CD4-positive, alpha-beta T cell (primary cell): ENCODE results near the gene SLCO6A1. TPM values are rescaled to one million over a fixed set of nuclear protein-coding genes. Genes with fewer than 3 reads are reported as not detected.

ENCODE experiments used
- ATAC-seq: fragments of 200-7000 bp; cut with Tn5 transposase; one replicate; pipeline ENCODE4 v1.10.0; 2022; ENCODE audit warnings: mild to moderate bottlenecking; ENCODE audit not compliant: poor library complexity
- CTCF ChIA-PET: fragments of 350-600 bp; sonication (Branson Sonifier 250); formaldehyde crosslinking; loops from one replicate; lab custom pipeline; 2021; ENCODE audit warnings: antibody characterized with exemption, inconsistent platforms; lab: Charles Lee
- POLR2A ChIA-PET: fragments of 350-600 bp; sonication (Branson Sonifier 250); formaldehyde crosslinking; loops from one replicate; lab custom pipeline; 2021; ENCODE audit warnings: antibody characterized with exemption, inconsistent platforms; lab: Charles Lee
- DNase-seq, 14 experiments: peaks; one replicate each; pipeline ENCODE4 v3.0.0-alpha.2; 2013 to 2020; ENCODE audit warnings: mixed read lengths in 2 of 14
- H3K27ac ChIP-seq, 2 donors: one replicate each; pipeline versions ENCODE4 v1.5.1 to v1.7.0; 2013; ENCODE audit warnings: low read length in 2 of 2, low read depth in 1 of 2, mild to moderate bottlenecking in 1 of 2
- H3K27me3 ChIP-seq, 2 experiments: 1 replicate in 1 of 2; 2 replicates in 1 of 2; pipeline versions ENCODE4 v1.6.1 to v1.7.0; 2013; ENCODE audit warnings: low read length in 2 of 2, control low read depth in 1 of 2, mild to moderate bottlenecking in 1 of 2, moderate library complexity in 1 of 2; ENCODE audit not compliant: insufficient read depth in 2 of 2, control insufficient read depth in 1 of 2
- H3K36me3 ChIP-seq: one replicate; pipeline ENCODE4 v1.6.1; 2013; ENCODE audit warnings: low read length, control low read depth; ENCODE audit not compliant: insufficient read depth
- H3K4me1 ChIP-seq: one replicate; pipeline ENCODE4 v1.6.1; 2013; ENCODE audit warnings: low read length, control low read depth; ENCODE audit not compliant: insufficient read depth
- H3K4me3 ChIP-seq: one replicate; pipeline ENCODE4 v1.5.1; 2013; ENCODE audit warnings: mild to moderate bottlenecking, low read length, moderate library complexity
- H3K9me3 ChIP-seq, 2 experiments: 1 replicate in 1 of 2; 2 replicates in 1 of 2; pipeline versions ENCODE4 v1.6.1 to v1.7.0; 2013; ENCODE audit warnings: low read length in 2 of 2, mild to moderate bottlenecking in 2 of 2, control low read depth in 1 of 2, moderate library complexity in 1 of 2; ENCODE audit not compliant: control insufficient read depth in 1 of 2, insufficient read depth in 1 of 2
- H3K27ac Mint-ChIP-seq: one replicate; pipeline ENCODE4 v1.8.0; 2020; ENCODE audit warnings: mixed read lengths
- H3K27me3 Mint-ChIP-seq: one replicate; pipeline ENCODE4 v1.8.0; 2021; ENCODE audit warnings: mixed read lengths
- H3K36me3 Mint-ChIP-seq: one replicate; pipeline ENCODE4 v1.8.0; 2021; ENCODE audit warnings: low read depth, mixed read lengths
- H3K4me1 Mint-ChIP-seq: one replicate; pipeline ENCODE4 v1.8.0; 2021; ENCODE audit warnings: low read depth, mixed read lengths
- H3K4me3 Mint-ChIP-seq: one replicate; pipeline ENCODE4 v1.8.0; 2020; ENCODE audit warnings: mild to moderate bottlenecking, mixed read lengths
- H3K9me3 Mint-ChIP-seq: one replicate; pipeline ENCODE4 v1.8.0; 2020; ENCODE audit warnings: mixed read lengths
- CTCF ChIP-seq: fragments of 200-600 bp; IDR thresholded peaks from one replicate; pipeline ENCODE4 v1.8.0; 2022; ENCODE audit warnings: antibody characterized with exemption, mild to moderate bottlenecking
- intact Hi-C, 2 experiments: fragments of 100-400 bp; cut with DNase I in 1 of 2; cut with micrococcal nuclease in 1 of 2; formaldehyde crosslinking; loops; one replicate each; pipeline versions ENCODE4 v1.15.1 to v1.9.0; 2023 to 2025; cut with DNase I, micrococcal nuclease
- total RNA-seq, 174 experiments: library from RNA in 2 of 174; stranded (reverse) in 2 of 174; gene quantifications; one replicate each; pipeline ENCODE4 v1.2.3 and lab custom pipeline; 2021 to 2026

The SLCO6A1 gene
- total RNA-seq, 2 experiments from 2014 or later, result not detected

- H3K27ac ChIP-seq, result no peak overlapping the region
- no peaks in the 10 kb centered on the region for H3K36me3 ChIP-seq
- intact Hi-C loops, result no loop called here
- CTCF ChIA-PET, result no interaction called here
- no peak overlapping the region for H3K4me3 Mint-ChIP-seq
- no peaks in the 10 kb centered on the region for H3K9me3 Mint-ChIP-seq
- DNase-seq, result no peak
- H3K36me3 Mint-ChIP-seq, result no peaks in the 10 kb centered on the region
- TF ChIP-seq CTCF, result no peak
- H3K4me1 ChIP-seq, result no peaks in the 10 kb centered on the region
- ATAC-seq, result no peak
- H3K27me3 ChIP-seq, result no peaks in the 10 kb centered on the region
- no peaks in the 10 kb centered on the region for H3K27me3 Mint-ChIP-seq
- no peaks in the 10 kb centered on the region for H3K9me3 ChIP-seq
- POLR2A ChIA-PET, result no interaction called here
- H3K4me1 Mint-ChIP-seq, result no peaks in the 10 kb centered on the region
- no peak overlapping the region for H3K27ac Mint-ChIP-seq
- H3K4me3 ChIP-seq, result no peak overlapping the region
Observed at GRCh38 chr5:102542057-102542456, 43.3 kb upstream of the SLCO6A1 start.

DNA sequence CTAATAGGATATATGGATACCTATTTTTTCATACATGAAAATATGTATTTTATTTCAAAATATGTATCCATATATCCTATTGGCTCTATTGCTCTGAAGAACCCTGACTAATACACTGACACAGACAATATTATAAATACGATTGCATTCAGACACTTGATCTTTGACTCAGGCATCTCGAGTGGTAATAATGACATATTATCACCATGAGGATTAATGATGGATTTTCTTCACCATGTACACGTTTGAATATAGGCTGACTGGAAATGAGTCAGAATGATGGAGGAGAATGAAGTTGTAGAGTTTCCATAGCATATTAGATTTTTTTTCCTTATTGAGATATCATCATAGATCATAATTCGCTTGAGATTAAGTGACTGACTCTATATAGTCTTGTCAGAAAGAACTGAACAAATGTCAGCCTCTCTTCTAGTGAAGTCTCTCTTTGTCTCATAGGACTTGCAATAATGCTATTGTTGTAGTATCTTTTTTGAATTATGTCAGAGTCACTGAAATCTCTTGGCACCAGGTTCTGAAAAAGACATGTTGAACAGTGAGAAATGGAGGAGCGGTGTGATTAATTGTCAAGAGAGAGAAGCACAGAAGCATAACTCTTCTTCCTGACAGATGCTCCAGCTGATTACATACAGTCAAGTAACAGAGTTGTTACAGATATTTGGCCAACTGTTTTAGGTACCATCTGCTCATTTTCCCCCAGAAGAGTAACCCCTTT lies 41.4 kb upstream of the SLCO6A1 start:
- H3K27me3 Mint-ChIP-seq, result no peaks in the 10 kb centered on the region
- Histone ChIP-seq H3K27me3 (no peaks in the 10 kb centered on the region), H3K9me3 (no peaks in the 10 kb centered on the region), H3K36me3 (no peaks in the 10 kb centered on the region), H3K4me1 (no peaks in the 10 kb centered on the region), H3K27ac (no peak overlapping the region), H3K4me3 (no peak overlapping the region)
- intact Hi-C loops, result loop anchor here in 1 of 2 experiments (5.0 kb wide), 1 partner anchor 682 kb away; no protein-coding TSS in a partner anchor
- ATAC-seq (no peak), DNase-seq (no peak)
- CTCF ChIA-PET, result no interaction called here
- POLR2A ChIA-PET, result no interaction called here
- no peaks in the 10 kb centered on the region for H3K36me3 Mint-ChIP-seq
- H3K27ac Mint-ChIP-seq, result no peak overlapping the region
- TF ChIP-seq CTCF, result no peak
- no peaks in the 10 kb centered on the region for H3K9me3 Mint-ChIP-seq
- no peaks in the 10 kb centered on the region for H3K4me1 Mint-ChIP-seq
- H3K4me3 Mint-ChIP-seq, result no peak overlapping the region

GRCh38 chr5:102539562-102539961 lies 40.8 kb upstream of the SLCO6A1 start:
- no peaks in the 10 kb centered on the region for H3K9me3 Mint-ChIP-seq
- intact Hi-C loops, result loop anchor here in 1 of 2 experiments (5.0 kb wide), 1 partner anchor 683 kb away; no protein-coding TSS in a partner anchor
- Histone ChIP-seq H3K27ac (no peak overlapping the region), H3K27me3 (no peaks in the 10 kb centered on the region), H3K4me3 (no peak overlapping the region), H3K36me3 (no peaks in the 10 kb centered on the region), H3K9me3 (no peaks in the 10 kb centered on the region), H3K4me1 (no peaks in the 10 kb centered on the region)
- ChIA-PET POLR2A (no interaction called here), CTCF (no interaction called here)
- H3K27me3 Mint-ChIP-seq, result no peaks in the 10 kb centered on the region
- no peaks in the 10 kb centered on the region for H3K36me3 Mint-ChIP-seq
- no peak overlapping the region for H3K27ac Mint-ChIP-seq
- no peak overlapping the region for H3K4me3 Mint-ChIP-seq
- no peaks in the 10 kb centered on the region for H3K4me1 Mint-ChIP-seq
- no peak for DNase-seq
- ATAC-seq, result no peak
- no peak for TF ChIP-seq CTCF
